Measurements from ENCODE around the gene LRRTM4. TPM values are rescaled to one million over a fixed set of nuclear protein-coding genes. Genes with fewer than 3 reads are reported as not detected.
"Not testable (repeated sequence)": the region's sequence is repeated elsewhere in the genome, so short reads cannot be mapped to it uniquely, and the experiment has no call there.

LRRTM4 gene
- total RNA-seq, 1 donor from 2014 or later = not detected

- intact Hi-C loops (cut with micrococcal nuclease) = no loop called here
These were observed 342.9 kb downstream of the LRRTM4 start for GRCh38 chr2:77179297-77179696.

GRCh38 chr2:77175266-77175780 is 346.9 kb downstream of the LRRTM4 start:
- intact Hi-C loops (cut with micrococcal nuclease) = not testable (repeated sequence)

GRCh38 chr2:77169426-77169825 is 352.8 kb downstream of the LRRTM4 start:
- intact Hi-C loops (cut with micrococcal nuclease) = no loop called here

- intact Hi-C loops (cut with micrococcal nuclease) = not testable (repeated sequence)
These were observed 358.2 kb downstream of the LRRTM4 start for GRCh38 chr2:77164021-77164420.

- intact Hi-C loops (cut with micrococcal nuclease) = no loop called here
These were observed 361.2 kb downstream of the LRRTM4 start for GRCh38 chr2:77161009-77161408.

GRCh38 chr2:77156599-77156998 is 365.6 kb downstream of the LRRTM4 start:
- intact Hi-C loops (cut with micrococcal nuclease) = no loop called here

GRCh38 chr2:77155511-77155910 is 366.7 kb downstream of the LRRTM4 start:
- intact Hi-C loops (cut with micrococcal nuclease) = no loop called here

GRCh38 chr2:77149565-77149964 is 372.6 kb downstream of the LRRTM4 start:
- intact Hi-C loops (cut with micrococcal nuclease) = no loop called here

- intact Hi-C loops (cut with micrococcal nuclease) = no loop called here
These were observed 375.0 kb downstream of the LRRTM4 start for GRCh38 chr2:77147153-77147552.

- intact Hi-C loops (cut with micrococcal nuclease) = no loop called here
These were observed 377.4 kb downstream of the LRRTM4 start for GRCh38 chr2:77144772-77145171.

GRCh38 chr2:77142141-77142540 is 380.0 kb downstream of the LRRTM4 start:
- intact Hi-C loops (cut with micrococcal nuclease) = no loop called here

GRCh38 chr2:77128479-77128878 is 393.7 kb downstream of the LRRTM4 start:
- intact Hi-C loops (cut with micrococcal nuclease) = not testable (repeated sequence)

- intact Hi-C loops (cut with micrococcal nuclease) = no loop called here
These were observed 394.8 kb downstream of the LRRTM4 start for GRCh38 chr2:77127345-77127744.

- intact Hi-C loops (cut with micrococcal nuclease) = no loop called here
These were observed 400.7 kb downstream of the LRRTM4 start for GRCh38 chr2:77121518-77121917.

GRCh38 chr2:77119333-77119732 is 402.8 kb downstream of the LRRTM4 start:
- intact Hi-C loops (cut with micrococcal nuclease) = no loop called here

GRCh38 chr2:77108915-77109314 is 413.3 kb downstream of the LRRTM4 start:
- intact Hi-C loops (cut with micrococcal nuclease) = no loop called here

GRCh38 chr2:77105008-77105407 is 417.2 kb downstream of the LRRTM4 start:
- intact Hi-C loops (cut with micrococcal nuclease) = no loop called here

GRCh38 chr2:77104554-77104953 is 417.6 kb downstream of the LRRTM4 start:
- intact Hi-C loops (cut with micrococcal nuclease) = no loop called here

- intact Hi-C loops (cut with micrococcal nuclease) = no loop called here
These were observed 419.2 kb downstream of the LRRTM4 start for GRCh38 chr2:77102927-77103326.

GRCh38 chr2:77101796-77102452 is 420.3 kb downstream of the LRRTM4 start:
- intact Hi-C loops (cut with micrococcal nuclease) = no loop called here

- intact Hi-C loops (cut with micrococcal nuclease) = no loop called here
These were observed 422.2 kb downstream of the LRRTM4 start for GRCh38 chr2:77099961-77100360.

GRCh38 chr2:77095525-77095924 is 426.7 kb downstream of the LRRTM4 start:
- intact Hi-C loops (cut with micrococcal nuclease) = not testable (repeated sequence)

GRCh38 chr2:77095096-77095495 is 427.1 kb downstream of the LRRTM4 start:
- intact Hi-C loops (cut with micrococcal nuclease) = no loop called here

All from T-helper 2 cell treated with Interferon-gamma antibody and Interleukin-4, amounts not matched to agents 100 ng/mL and 5 ng/mL, for 36 hours (primary cell).